ENCODE data around the gene SH3BP5L.
"Not testable (repeated sequence)": the region's sequence is repeated elsewhere in the genome, so short reads cannot be mapped to it uniquely, and the experiment has no call there.

SH3BP5L gene

DNA sequence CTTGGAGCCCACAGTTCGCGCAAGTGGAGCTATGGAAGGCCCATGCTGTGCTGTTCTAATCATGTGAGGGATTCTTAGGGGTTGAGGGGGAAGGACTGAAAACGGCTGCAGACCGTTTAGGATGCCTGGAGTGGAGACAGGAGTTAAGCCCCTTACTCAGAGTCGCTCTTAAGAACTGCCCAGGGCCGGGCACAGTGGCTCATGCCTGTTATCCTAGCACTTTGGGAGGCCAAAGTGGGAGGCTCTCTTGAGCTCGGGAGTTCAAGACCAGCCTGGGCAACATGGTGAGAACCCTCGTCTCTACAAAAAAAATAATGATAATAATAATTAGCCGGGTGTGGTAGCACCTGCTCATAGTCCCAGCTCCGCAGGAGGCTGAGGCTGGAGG lies 13.4 kb upstream of the SH3BP5L start:
- peak overlapping the region; percentile 86 for H3K4me3 ChIP-seq (ENCODE audit: low read length)
- DNase-seq (ENCODE audit: low read depth), result no peak
- TF ChIP-seq, protein P1, sequence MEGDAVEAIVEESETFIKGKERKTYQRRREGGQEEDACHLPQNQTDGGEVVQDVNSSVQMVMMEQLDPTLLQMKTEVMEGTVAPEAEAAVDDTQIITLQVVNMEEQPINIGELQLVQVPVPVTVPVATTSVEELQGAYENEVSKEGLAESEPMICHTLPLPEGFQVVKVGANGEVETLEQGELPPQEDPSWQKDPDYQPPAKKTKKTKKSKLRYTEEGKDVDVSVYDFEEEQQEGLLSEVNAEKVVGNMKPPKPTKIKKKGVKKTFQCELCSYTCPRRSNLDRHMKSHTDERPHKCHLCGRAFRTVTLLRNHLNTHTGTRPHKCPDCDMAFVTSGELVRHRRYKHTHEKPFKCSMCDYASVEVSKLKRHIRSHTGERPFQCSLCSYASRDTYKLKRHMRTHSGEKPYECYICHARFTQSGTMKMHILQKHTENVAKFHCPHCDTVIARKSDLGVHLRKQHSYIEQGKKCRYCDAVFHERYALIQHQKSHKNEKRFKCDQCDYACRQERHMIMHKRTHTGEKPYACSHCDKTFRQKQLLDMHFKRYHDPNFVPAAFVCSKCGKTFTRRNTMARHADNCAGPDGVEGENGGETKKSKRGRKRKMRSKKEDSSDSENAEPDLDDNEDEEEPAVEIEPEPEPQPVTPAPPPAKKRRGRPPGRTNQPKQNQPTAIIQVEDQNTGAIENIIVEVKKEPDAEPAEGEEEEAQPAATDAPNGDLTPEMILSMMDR (conservative IDR thresholded peaks at IDR 0.05; ENCODE audit: low read length), result no peak

DNA sequence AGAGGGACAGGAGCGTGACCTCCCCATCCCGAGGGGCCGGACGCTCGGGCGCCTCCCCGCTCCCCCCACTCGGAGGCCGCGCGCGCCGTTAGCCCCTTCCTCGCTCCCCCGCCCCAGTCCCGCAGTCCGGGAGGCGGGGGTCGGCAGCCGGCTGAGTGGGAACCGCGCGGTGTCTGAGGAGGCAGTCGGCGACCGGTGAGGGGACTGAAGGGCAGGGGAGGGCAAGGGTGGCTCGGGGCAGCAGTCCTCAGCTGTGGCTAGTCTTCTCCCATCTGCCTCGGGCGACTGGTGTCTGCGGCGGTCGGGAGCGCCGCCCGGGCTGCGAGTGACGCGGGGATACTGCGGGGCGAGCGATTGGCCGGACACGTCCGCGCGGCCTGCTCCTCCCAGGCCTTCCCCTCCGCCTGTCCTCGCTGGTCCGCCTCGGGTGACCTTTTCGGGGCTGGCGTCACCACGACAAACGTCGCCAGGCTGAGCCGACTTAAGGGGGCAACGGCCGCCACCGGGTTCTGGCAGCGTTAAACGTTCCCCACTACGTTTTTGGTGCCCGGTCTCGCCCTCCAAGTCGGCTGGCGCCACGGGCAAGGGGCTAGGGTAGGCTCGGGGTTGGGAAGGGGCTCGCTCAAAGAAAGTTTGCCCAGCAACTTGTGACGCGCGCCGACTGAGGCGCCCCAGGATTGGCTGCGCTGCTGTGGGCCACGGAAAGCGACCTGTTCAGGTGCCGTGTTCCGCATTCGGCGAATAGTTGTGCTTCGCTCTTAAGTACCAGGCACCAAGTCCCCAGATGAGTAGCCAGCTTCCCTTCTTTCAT lies 12.8 kb upstream of the SH3BP5L start:
- peak overlapping the region; percentile 86 for H3K4me3 ChIP-seq (ENCODE audit: low read length)
- TF ChIP-seq, protein P1 (conservative IDR thresholded peaks at IDR 0.05; ENCODE audit: low read length), result no peak
- peak; percentile 91 for DNase-seq (ENCODE audit: low read depth)

DNA sequence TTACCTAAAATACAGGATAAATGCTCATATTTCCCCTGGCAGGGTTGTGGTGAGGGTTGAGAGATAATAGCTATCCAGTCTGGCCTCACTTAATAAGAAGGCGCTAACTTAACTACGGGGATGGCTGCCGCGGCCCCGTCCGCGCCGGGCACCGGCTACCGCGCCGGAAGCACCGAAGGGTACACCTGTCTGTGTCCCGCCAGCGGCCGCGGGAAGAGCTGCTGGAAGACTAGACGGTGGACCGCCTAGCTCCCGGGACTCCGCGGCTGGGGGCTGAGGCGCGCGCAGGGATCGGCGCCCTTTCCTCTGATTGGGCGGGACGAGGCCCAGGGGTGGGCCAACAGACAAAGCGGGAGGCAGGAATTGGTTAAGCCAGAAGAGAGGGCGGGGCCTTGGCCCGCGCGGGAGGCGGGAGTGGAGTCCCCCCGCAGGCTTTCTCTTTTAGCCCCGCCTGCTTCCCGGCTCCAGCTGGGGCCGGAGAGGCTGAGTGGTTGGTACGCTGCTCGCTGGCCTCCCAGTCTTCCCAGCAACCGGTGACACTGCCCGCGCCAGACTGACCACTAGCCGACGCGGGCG lies 12.2 kb upstream of the SH3BP5L start, which contains the start of gene ZNF672:
Gene ZNF672 (plus strand): TSS at position 444 of the 576 bp plus-strand sequence. CDS start 9,051 bp downstream, outside the sequence.
- peak; percentile 98 for DNase-seq (ENCODE audit: low read depth)
- peak within 1 kb of the TSS; percentile 86 for H3K4me3 ChIP-seq (ENCODE audit: low read length)
- TF ChIP-seq, protein P1 (conservative IDR thresholded peaks at IDR 0.05; ENCODE audit: low read length), result no peak

DNA sequence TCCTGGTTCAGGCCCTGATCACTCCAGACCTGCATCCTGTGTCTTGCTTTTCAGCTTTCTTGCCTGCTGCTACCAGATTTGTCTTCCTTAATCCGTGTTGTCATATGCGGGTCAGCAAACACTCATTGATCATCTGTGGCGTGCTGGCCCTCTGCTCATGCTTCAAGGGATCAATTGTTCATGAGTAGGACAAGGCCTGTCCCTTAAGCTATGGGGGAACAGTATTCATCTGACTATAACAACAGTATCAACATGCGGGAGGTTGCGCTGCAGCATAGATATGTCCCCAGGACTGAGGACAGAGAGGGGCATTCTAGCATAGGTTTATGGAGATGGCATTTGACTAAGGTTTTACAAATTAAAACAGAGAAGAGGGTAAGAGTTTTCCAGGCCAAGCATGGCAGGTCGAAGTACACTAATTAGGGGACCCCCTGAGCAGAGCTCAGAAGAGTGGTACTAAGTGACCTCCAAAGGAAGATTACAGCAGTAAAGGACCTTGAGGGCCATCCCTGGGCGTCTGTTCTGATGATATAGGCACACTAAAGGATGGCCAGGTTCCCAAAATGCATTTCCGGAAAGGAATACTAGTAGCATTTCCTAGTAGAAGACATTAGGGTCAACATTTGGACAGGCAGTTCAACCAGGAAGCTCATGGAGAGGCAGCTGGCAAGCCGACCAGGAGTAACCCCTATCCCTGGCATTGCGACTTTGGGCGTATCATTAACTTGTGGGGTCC lies 11.5 kb upstream of the SH3BP5L start:
- TF ChIP-seq, protein P1 (conservative IDR thresholded peaks at IDR 0.05; ENCODE audit: low read length), result no peak
- no peak for DNase-seq (ENCODE audit: low read depth)

DNA sequence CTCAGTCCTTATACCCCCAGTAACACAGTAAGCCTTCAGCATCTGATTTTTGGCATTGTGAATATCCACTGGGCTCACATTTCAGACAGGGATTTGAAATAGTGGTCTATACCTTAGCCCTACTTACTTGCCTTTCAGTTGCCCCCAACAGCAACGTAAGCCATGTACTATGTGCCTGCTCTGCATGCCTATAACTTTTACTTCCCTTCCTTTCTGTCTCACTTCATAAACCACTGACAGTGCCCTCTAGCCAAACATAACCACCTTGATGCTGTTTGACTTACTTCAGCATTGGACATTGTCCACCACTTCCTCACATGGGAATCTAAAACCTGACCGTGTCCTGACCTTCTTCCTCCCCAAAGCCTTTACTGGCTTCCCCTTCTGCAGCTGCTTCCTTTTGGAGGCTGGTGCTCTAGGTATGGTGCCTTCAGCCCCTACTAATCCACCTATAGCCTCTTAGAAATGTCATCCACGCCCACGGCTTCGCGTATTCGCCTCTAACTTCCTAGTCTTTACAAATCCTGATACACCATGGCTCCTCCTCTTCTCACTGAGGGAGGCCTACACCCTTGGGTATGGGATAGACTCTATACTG lies 8.7 kb upstream of the SH3BP5L start:
- H3K4me3 ChIP-seq (ENCODE audit: low read length), result no peak overlapping the region
- no peak for DNase-seq (ENCODE audit: low read depth)

More for the DNA sequence above, 11.5 kb upstream of the SH3BP5L start:
- H3K4me3 ChIP-seq (ENCODE audit: low read length), result peak overlapping the region; percentile 73

DNA sequence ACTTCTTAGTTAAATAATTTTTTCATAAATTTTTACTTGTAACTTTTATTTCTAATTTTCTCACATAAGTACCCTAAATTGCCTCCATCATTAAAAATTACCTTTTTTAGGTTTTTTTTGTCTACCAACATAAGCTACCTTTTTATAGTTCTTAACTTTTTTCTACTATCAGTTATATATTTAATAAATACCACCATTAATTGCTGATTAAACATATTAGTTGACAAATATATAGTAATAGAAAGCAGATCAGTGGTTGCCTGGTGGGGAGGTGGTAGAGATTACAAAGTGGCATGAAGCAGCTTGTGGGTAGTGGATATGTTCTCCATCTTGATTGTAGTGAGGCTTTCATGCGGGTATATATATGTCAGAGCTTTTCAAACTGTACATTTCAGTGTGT lies 6.1 kb upstream of the SH3BP5L start:
- no peak overlapping the region for H3K4me3 ChIP-seq (ENCODE audit: low read length)
- TF ChIP-seq, protein P1 (conservative IDR thresholded peaks at IDR 0.05; ENCODE audit: low read length), result no peak
- DNase-seq (ENCODE audit: low read depth), result no peak

More for the DNA sequence above, 8.7 kb upstream of the SH3BP5L start:
- TF ChIP-seq, protein P1 (conservative IDR thresholded peaks at IDR 0.05; ENCODE audit: low read length), result no peak

DNA sequence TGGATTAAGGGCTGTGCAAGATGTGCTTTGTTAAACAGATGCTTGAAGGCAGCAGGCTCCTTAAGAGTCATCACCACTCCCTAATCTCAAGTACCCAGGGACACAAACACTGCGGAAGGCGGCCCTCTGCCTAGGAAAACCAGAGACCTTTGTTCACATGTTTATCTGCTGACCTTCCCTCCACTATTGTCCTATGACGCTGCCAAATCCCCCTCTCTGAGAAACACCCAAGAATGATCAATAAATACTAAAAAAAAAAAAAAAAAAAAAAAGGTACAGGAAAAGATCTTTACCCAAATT lies 5.0 kb upstream of the SH3BP5L start:
- DNase-seq (ENCODE audit: low read depth); H3K4me3 ChIP-seq (ENCODE audit: low read length): not testable (repeated sequence)

Data from AG10803 (cell line).